ENCODE measurements around the gene MORC1.
"Not testable (repeated sequence)": the region's sequence is repeated elsewhere in the genome, so short reads cannot be mapped to it uniquely, and the experiment has no call there.

The MORC1 gene

GRCh38 chr3:109098079-109098644, 19.8 kb downstream of the MORC1 start:
- no peak for DNase-seq (ENCODE audit: low read depth)

- DNase-seq (ENCODE audit: low read depth): no peak
These were observed 22.8 kb downstream of the MORC1 start for GRCh38 chr3:109095166-109095565.

GRCh38 chr3:109093561-109093960, 24.4 kb downstream of the MORC1 start:
- DNase-seq (ENCODE audit: low read depth): no peak

GRCh38 chr3:109091846-109092245, 26.1 kb downstream of the MORC1 start:
- DNase-seq (ENCODE audit: low read depth): no peak

GRCh38 chr3:109089265-109089664, 28.7 kb downstream of the MORC1 start:
- no peak for DNase-seq (ENCODE audit: low read depth)

- peak; percentile 9 for DNase-seq (ENCODE audit: low read depth)
These were observed 36.0 kb downstream of the MORC1 start for GRCh38 chr3:109081746-109082510.

- not testable (repeated sequence) for DNase-seq (ENCODE audit: low read depth)
These were observed 37.8 kb downstream of the MORC1 start for GRCh38 chr3:109080090-109080489.

GRCh38 chr3:109073116-109073515, 44.8 kb downstream of the MORC1 start:
- no peak for DNase-seq (ENCODE audit: low read depth)

GRCh38 chr3:109072194-109072593, 45.7 kb downstream of the MORC1 start:
- no peak for DNase-seq (ENCODE audit: low read depth)

GRCh38 chr3:109071350-109072142, 46.4 kb downstream of the MORC1 start:
- DNase-seq (ENCODE audit: low read depth): no peak

GRCh38 chr3:109070211-109070610, 47.7 kb downstream of the MORC1 start:
- no peak for DNase-seq (ENCODE audit: low read depth)

GRCh38 chr3:109066864-109067263, 51.1 kb downstream of the MORC1 start:
- no peak for DNase-seq (ENCODE audit: low read depth)

- no peak for DNase-seq (ENCODE audit: low read depth)
These were observed 58.7 kb downstream of the MORC1 start for GRCh38 chr3:109059264-109059663.

GRCh38 chr3:109057616-109058015, 60.3 kb downstream of the MORC1 start:
- DNase-seq (ENCODE audit: low read depth): no peak

GRCh38 chr3:109057056-109057455, 60.9 kb downstream of the MORC1 start:
- no peak for DNase-seq (ENCODE audit: low read depth)

- no peak for DNase-seq (ENCODE audit: low read depth)
These were observed 67.3 kb downstream of the MORC1 start for GRCh38 chr3:109050591-109051167.

GRCh38 chr3:109047366-109047765, 70.6 kb downstream of the MORC1 start:
- DNase-seq (ENCODE audit: low read depth): no peak

- no peak for DNase-seq (ENCODE audit: low read depth)
These were observed 72.5 kb downstream of the MORC1 start for GRCh38 chr3:109045271-109046040.

- DNase-seq (ENCODE audit: low read depth): no peak
These were observed 82.9 kb downstream of the MORC1 start for GRCh38 chr3:109035082-109035481.

GRCh38 chr3:109033000-109033660, 84.8 kb downstream of the MORC1 start:
- no peak for DNase-seq (ENCODE audit: low read depth)

- no peak for DNase-seq (ENCODE audit: low read depth)
These were observed 89.2 kb downstream of the MORC1 start for GRCh38 chr3:109028753-109029152.
